T-helper 1 cell treated with Interleukin-12 subunit alpha and Interleukin-12 subunit beta and Interleukin-4 antibody, amounts not matched to agents 30 μg/mL and 1 μg/mL, for 36 hours (primary cell): ENCODE data around the gene RBM26.

Experiments
- H3K27ac Mint-ChIP-seq: one replicate; pipeline ENCODE4 v1.8.0; 2021; ENCODE audit warnings: mild to moderate bottlenecking, mixed read lengths
- H3K27me3 Mint-ChIP-seq: one replicate; pipeline ENCODE4 v1.8.0; 2021; ENCODE audit warnings: low read depth, mixed read lengths
- H3K36me3 Mint-ChIP-seq: one replicate; pipeline ENCODE4 v1.8.0; 2021; ENCODE audit warnings: low read depth, mixed read lengths
- H3K4me1 Mint-ChIP-seq: one replicate; pipeline ENCODE4 v1.8.0; 2021; ENCODE audit warnings: low read depth, mixed read lengths
- H3K4me3 Mint-ChIP-seq: one replicate; pipeline ENCODE4 v1.8.0; 2021; ENCODE audit warnings: mild to moderate bottlenecking, moderate library complexity, mixed read lengths
- H3K9me3 Mint-ChIP-seq: one replicate; pipeline ENCODE4 v1.8.0; 2021; ENCODE audit warnings: mixed read lengths

Gene RBM26

GRCh38 chr13:79309690-79310089 lies 96.4 kb downstream of the RBM26 start:
- H3K9me3 Mint-ChIP-seq: no peaks in the 10 kb centered on the region
- H3K36me3 Mint-ChIP-seq: peaks cover 17% of the 10 kb centered on the region
- no peaks in the 10 kb centered on the region for H3K4me1 Mint-ChIP-seq
- no peak overlapping the region for H3K27ac Mint-ChIP-seq
- H3K4me3 Mint-ChIP-seq: no peak overlapping the region
- peaks cover 6% of the 10 kb centered on the region for H3K27me3 Mint-ChIP-seq

GRCh38 chr13:79307866-79308298 lies 98.2 kb downstream of the RBM26 start:
- Mint-ChIP-seq H3K4me3 (no peak overlapping the region), H3K4me1 (no peaks in the 10 kb centered on the region), H3K9me3 (no peaks in the 10 kb centered on the region), H3K27me3 (peaks cover 10% of the 10 kb centered on the region), H3K27ac (no peak overlapping the region), H3K36me3 (peaks cover 6% of the 10 kb centered on the region)

GRCh38 chr13:79307433-79307861 lies 98.6 kb downstream of the RBM26 start:
- Mint-ChIP-seq H3K9me3 (no peaks in the 10 kb centered on the region), H3K4me1 (no peaks in the 10 kb centered on the region), H3K4me3 (no peak overlapping the region), H3K27me3 (peaks cover 14% of the 10 kb centered on the region), H3K27ac (no peak overlapping the region), H3K36me3 (peaks cover 5% of the 10 kb centered on the region)

GRCh38 chr13:79306650-79307049 lies 99.4 kb downstream of the RBM26 start:
- H3K9me3 Mint-ChIP-seq: no peaks in the 10 kb centered on the region
- peaks cover 16% of the 10 kb centered on the region for H3K27me3 Mint-ChIP-seq
- peaks cover 2% of the 10 kb centered on the region for H3K36me3 Mint-ChIP-seq
- no peak overlapping the region for H3K4me3 Mint-ChIP-seq
- no peak overlapping the region for H3K27ac Mint-ChIP-seq
- no peaks in the 10 kb centered on the region for H3K4me1 Mint-ChIP-seq

- H3K4me3 Mint-ChIP-seq: no peak overlapping the region
- H3K36me3 Mint-ChIP-seq: no peaks in the 10 kb centered on the region
- H3K27me3 Mint-ChIP-seq: peaks cover 12% of the 10 kb centered on the region
- no peak overlapping the region for H3K27ac Mint-ChIP-seq
- no peaks in the 10 kb centered on the region for H3K4me1 Mint-ChIP-seq
- H3K9me3 Mint-ChIP-seq: no peaks in the 10 kb centered on the region
Measured at GRCh38 chr13:79297128-79297527, 108.9 kb downstream of the RBM26 start.

- Mint-ChIP-seq H3K4me3 (no peak overlapping the region), H3K4me1 (no peaks in the 10 kb centered on the region), H3K9me3 (no peaks in the 10 kb centered on the region), H3K27me3 (peaks cover 13% of the 10 kb centered on the region), H3K27ac (no peak overlapping the region), H3K36me3 (no peaks in the 10 kb centered on the region)
Measured at GRCh38 chr13:79295906-79296706, 109.9 kb downstream of the RBM26 start.

GRCh38 chr13:79290595-79291244 lies 115.3 kb downstream of the RBM26 start:
- Mint-ChIP-seq H3K9me3 (no peaks in the 10 kb centered on the region), H3K36me3 (peaks cover 1% of the 10 kb centered on the region), H3K4me1 (no peaks in the 10 kb centered on the region), H3K27me3 (peaks cover 29% of the 10 kb centered on the region), H3K4me3 (no peak overlapping the region), H3K27ac (no peak overlapping the region)

- H3K4me3 Mint-ChIP-seq: no peak overlapping the region
- no peak overlapping the region for H3K27ac Mint-ChIP-seq
- peaks cover 25% of the 10 kb centered on the region for H3K27me3 Mint-ChIP-seq
- no peaks in the 10 kb centered on the region for H3K4me1 Mint-ChIP-seq
- no peaks in the 10 kb centered on the region for H3K9me3 Mint-ChIP-seq
- H3K36me3 Mint-ChIP-seq: peaks cover 1% of the 10 kb centered on the region
Measured at GRCh38 chr13:79289571-79289970, 116.5 kb downstream of the RBM26 start.

GRCh38 chr13:79287939-79288795 lies 117.9 kb downstream of the RBM26 start:
- H3K36me3 Mint-ChIP-seq: peaks cover 1% of the 10 kb centered on the region
- no peak overlapping the region for H3K4me3 Mint-ChIP-seq
- H3K4me1 Mint-ChIP-seq: no peaks in the 10 kb centered on the region
- no peak overlapping the region for H3K27ac Mint-ChIP-seq
- H3K27me3 Mint-ChIP-seq: peaks cover 25% of the 10 kb centered on the region
- no peaks in the 10 kb centered on the region for H3K9me3 Mint-ChIP-seq

GRCh38 chr13:79285159-79285558 lies 120.9 kb downstream of the RBM26 start:
- Mint-ChIP-seq H3K27me3 (peaks cover 13% of the 10 kb centered on the region), H3K4me3 (no peak overlapping the region), H3K36me3 (peaks cover 1% of the 10 kb centered on the region), H3K27ac (no peak overlapping the region), H3K9me3 (no peaks in the 10 kb centered on the region), H3K4me1 (no peaks in the 10 kb centered on the region)

GRCh38 chr13:79283742-79284141 lies 122.3 kb downstream of the RBM26 start:
- Mint-ChIP-seq H3K27me3 (peaks cover 13% of the 10 kb centered on the region), H3K27ac (no peak overlapping the region), H3K4me1 (no peaks in the 10 kb centered on the region), H3K9me3 (no peaks in the 10 kb centered on the region), H3K4me3 (no peak overlapping the region), H3K36me3 (peaks cover 1% of the 10 kb centered on the region)

- Mint-ChIP-seq H3K9me3 (no peaks in the 10 kb centered on the region), H3K36me3 (peaks cover 1% of the 10 kb centered on the region), H3K4me1 (no peaks in the 10 kb centered on the region), H3K4me3 (no peak overlapping the region), H3K27me3 (peaks cover 13% of the 10 kb centered on the region), H3K27ac (no peak overlapping the region)
Measured at GRCh38 chr13:79282976-79283375, 123.1 kb downstream of the RBM26 start.

GRCh38 chr13:79282508-79282907 lies 123.5 kb downstream of the RBM26 start:
- Mint-ChIP-seq H3K27ac (no peak overlapping the region), H3K27me3 (peaks cover 10% of the 10 kb centered on the region), H3K9me3 (no peaks in the 10 kb centered on the region), H3K36me3 (peaks cover 1% of the 10 kb centered on the region), H3K4me3 (no peak overlapping the region), H3K4me1 (no peaks in the 10 kb centered on the region)

- H3K4me1 Mint-ChIP-seq: no peaks in the 10 kb centered on the region
- no peaks in the 10 kb centered on the region for H3K36me3 Mint-ChIP-seq
- no peak overlapping the region for H3K4me3 Mint-ChIP-seq
- H3K27me3 Mint-ChIP-seq: peaks cover 4% of the 10 kb centered on the region
- no peaks in the 10 kb centered on the region for H3K9me3 Mint-ChIP-seq
- H3K27ac Mint-ChIP-seq: no peak overlapping the region
Measured at GRCh38 chr13:79281339-79281747, 124.7 kb downstream of the RBM26 start.
